Activated CD8-positive, alpha-beta memory T cell treated with anti-CD3 and anti-CD28 coated beads, Interleukin-2, amount 50 U/mL, for 48 hours (primary cell): ENCODE results near the gene C2.
"Not testable (repeated sequence)": the region's sequence is repeated elsewhere in the genome, so short reads cannot be mapped to it uniquely, and the experiment has no call there.

Source experiments
- DNase-seq: peaks from one replicate; pipeline ENCODE4 v3.0.0-alpha.2; 2020

Gene C2

DNA sequence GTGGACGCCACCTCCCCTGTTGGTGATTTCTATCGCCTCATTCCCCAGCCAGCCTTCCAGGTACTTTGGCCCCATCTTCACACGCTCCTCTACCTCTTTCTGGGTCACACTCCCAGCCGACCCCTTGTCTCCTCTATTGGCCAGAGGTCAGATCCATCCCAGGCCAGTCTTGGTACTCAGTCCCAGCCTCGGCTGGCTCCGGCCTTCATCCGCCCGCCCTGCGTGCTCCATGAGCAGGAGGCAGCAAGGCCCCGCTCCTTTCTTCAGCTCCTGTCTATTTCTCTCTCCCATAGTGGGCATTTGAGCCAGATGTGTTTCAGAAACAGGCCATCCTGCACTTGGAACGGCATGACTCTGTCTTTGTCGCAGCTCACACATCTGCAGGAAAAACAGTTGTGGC is 34.1 kb downstream of the C2 start:
- DNase-seq = no peak

DNA sequence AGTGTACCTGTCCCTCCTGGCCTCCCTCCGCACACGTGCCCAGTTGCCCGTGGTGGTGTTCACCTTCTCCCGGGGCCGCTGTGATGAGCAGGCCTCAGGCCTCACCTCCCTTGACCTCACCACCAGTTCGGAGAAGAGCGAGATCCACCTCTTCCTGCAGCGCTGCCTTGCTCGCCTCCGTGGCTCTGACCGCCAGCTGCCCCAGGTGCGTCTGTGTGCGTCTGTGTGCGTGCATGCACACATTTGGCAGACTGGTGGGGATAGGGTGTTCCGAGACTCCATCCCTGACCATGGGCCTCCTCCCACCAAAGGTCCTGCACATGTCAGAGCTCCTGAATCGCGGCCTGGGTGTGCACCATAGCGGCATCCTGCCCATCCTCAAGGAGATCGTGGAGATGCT is 36.4 kb downstream of the C2 start:
- no peak for DNase-seq

DNA sequence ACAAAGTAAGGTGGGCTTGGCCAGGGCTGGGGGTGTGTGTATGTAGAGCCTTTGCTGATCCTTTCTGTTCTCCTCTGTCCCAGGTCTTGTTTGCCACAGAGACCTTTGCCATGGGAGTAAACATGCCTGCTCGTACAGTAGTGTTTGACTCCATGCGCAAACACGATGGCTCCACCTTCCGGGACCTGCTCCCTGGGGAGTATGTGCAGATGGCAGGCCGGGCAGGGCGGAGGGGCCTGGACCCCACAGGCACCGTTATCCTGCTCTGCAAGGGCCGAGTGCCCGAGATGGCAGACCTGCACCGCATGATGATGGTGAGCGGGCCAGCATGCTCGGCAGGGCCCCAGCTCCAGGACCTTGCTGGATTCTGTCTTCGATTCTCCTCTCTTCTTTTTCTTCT is 38.2 kb downstream of the C2 start:
- no peak for DNase-seq

DNA sequence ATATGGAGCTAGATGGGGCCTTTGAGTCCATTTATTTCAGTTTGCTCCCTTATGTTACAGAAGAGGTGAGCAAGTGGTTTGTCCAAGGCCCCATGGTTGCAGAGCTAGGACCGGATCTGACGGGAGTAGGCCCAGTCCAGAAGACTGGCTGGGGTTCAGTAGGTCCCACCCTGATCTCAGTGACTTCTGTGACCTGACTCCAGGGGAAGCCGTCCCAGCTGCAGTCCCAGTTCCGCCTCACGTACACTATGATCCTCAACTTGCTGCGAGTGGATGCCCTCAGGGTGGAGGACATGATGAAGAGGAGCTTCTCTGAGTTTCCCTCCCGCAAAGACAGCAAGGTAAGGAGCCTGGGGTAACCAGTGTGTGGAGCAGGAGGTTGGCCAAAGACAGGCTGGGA is 39.0 kb downstream of the C2 start:
- no peak for DNase-seq

DNA sequence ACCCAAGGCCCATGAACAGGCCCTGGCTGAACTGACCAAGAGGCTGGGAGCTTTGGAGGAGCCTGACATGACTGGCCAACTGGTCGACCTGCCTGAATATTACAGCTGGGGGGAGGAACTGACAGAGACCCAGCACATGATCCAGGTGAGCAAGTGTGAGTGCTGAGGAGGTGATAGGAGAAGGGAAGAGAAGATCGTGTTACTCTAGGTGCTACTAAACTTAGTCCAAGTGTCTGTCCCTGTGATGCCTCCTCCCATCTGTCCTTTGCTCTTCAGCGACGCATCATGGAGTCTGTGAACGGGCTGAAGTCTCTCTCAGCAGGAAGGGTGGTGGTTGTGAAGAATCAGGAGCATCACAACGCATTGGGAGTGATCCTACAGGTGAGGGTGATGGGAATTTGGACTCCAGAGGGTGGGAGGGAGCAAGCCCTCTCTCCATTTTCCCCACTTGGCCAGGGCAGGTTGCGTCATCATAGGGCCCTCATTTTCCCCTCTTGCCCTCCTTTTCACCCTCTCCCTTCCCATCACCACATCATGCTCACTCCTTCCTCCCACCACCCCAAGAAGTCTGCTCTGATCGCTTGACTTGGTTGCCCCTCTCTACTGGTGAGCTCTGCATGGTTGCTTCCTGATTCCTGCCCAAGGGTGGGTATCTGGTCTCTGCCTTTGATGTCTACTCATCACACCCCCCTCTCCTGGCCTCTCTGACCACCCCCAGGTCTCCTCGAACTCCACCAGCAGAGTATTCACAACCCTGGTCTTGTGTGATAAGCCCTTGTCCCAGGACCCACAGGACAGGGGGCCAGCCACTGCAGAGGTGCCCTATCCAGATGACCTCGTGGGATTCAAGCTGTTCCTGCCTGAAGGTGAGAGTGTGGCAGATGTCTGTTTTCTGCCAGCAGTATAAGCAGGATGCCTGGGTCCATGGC is 39.7 kb downstream of the C2 start:
- DNase-seq = no peak

DNA sequence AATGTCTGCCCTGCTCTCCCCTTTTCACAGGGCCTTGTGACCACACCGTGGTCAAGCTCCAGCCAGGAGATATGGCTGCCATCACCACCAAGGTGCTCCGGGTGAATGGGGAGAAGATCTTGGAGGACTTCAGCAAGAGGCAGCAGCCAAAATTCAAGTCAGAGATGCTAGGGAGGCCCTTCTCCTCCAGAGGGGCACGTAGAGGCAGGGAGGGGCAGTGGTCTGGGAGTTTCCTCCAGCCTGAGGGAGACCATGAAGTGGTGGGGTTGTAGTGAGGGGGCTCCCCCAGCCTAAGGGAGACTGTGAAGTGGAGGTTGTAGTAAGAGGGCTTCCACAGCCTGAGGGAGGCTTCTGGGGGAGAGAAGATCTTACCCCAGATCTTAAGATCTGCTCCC is 40.4 kb downstream of the C2 start:
- no peak for DNase-seq

DNA sequence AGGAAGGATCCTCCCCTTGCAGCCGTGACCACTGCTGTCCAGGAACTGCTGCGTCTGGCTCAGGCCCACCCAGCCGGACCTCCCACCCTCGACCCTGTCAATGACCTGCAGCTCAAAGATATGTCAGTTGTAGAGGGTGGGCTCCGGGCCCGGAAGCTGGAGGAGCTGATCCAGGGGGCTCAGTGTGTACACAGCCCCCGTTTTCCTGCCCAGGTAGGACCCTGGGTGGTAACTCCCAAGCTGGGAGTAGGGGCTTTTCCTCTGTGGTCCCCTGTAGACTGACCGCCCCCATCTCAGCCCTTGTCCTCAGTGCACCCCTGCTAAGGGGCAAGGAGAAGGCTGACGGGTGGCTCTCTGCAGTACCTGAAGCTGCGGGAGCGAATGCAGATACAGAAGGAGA is 40.8 kb downstream of the C2 start:
- no peak for DNase-seq

DNA sequence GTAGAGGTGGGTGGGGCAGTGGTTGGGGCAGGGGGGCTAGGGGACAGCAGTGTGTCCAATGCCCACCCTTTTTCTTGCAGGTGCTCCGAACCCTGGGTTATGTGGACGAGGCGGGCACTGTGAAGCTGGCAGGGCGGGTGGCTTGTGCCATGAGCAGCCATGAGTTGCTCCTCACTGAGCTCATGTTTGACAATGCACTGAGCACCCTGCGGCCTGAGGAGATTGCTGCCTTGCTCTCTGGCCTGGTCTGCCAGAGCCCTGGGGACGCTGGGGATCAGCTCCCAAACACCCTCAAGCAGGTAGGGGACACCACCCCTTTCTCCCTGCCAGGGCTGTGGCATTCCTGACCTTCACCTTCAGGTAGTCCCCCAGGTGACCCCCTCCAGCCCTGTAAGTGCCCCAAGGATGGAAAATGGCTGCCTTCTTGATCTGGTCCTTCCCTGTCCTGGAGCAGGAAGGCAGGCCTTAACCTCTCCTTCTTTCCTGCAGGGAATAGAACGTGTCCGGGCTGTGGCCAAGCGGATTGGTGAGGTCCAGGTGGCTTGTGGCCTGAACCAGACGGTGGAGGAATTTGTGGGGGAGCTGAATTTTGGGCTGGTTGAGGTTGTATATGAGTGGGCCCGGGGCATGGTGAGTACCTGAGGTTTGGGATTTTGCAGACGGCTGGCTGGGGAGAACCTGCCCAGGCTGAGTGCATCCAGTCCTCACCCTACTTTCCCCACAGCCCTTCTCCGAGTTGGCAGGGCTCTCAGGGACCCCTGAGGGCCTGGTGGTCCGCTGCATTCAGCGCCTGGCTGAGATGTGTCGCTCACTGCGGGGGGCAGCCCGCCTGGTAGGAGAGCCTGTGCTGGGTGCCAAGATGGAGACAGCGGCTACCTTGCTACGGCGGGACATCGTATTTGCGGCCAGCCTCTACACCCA is 41.5 kb downstream of the C2 start:
- DNase-seq = no peak

DNA sequence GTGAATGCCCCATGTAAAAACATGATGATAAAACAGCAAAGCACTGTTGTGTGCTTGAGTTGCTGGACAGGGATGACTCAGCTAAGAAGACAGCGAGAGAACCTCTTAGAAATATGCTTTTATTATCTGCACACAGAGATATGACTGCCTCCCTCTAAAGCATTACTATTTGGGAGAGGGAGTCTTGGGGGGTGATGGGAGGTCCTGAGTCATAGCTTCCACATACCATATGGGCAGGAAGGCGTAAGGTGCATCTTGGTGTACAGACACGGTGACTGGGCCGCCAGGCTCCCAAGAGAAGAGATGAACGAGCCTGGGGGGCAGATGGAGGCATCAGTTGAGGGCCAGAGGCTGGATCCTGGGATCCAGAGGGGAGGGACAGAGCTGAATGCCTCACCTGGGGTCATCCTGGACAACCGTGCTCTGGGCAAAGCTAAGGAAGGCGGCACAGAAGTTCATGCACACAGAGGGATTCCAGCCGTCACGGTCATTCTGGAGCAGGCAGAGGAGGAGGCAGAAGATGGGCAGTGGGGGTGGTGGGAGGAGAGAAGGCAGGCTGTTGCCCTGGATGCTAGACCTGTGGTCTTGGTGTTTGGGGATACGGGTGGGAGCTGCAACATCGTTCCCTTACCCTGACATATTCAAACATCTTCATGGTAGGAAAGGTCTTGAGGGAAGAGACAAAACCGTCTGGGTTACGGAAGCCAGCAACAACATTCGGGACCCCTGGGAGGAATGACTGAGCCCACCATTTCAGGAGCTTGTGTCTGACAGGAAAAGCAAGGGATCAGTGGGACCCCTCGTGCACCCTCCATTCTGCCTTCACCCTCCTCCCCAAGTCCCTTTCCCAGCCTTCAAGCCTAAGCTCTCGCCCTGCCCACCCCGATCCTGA is 42.4 kb downstream of the C2 start:
- DNase-seq = no peak

DNA sequence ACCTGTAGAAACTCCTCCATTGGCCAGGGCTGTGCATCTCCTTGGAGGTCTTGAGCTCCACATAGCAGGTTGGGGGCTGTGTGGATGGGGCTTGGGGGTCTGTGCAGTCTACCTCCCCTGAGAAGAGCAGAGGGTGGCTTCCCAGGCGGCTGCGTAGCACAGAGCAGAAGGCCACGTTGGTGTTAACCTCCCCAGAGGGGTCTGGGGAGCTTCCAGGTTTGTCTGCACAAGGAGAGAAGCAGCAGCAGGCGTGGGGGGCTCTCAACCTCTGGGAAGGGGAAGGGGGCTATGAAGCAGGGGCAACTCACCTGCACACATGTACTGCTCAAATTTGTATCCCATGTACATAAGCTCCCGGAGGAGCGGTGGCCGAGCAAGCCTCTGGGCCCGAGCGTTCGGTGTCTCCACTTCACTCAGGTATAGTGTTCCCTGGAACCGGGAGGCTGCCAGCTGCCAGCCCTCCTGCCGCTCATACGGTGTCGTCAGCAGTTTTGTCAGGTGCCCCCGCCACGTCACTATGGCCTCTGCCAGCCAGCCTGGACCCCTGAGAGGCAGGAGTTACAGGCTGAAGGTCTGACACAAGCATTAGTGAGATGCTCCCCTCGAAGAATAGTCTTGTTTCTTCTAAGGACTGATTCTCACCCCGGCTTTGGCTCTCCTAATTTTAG is 43.2 kb downstream of the C2 start:
- no peak for DNase-seq

DNA sequence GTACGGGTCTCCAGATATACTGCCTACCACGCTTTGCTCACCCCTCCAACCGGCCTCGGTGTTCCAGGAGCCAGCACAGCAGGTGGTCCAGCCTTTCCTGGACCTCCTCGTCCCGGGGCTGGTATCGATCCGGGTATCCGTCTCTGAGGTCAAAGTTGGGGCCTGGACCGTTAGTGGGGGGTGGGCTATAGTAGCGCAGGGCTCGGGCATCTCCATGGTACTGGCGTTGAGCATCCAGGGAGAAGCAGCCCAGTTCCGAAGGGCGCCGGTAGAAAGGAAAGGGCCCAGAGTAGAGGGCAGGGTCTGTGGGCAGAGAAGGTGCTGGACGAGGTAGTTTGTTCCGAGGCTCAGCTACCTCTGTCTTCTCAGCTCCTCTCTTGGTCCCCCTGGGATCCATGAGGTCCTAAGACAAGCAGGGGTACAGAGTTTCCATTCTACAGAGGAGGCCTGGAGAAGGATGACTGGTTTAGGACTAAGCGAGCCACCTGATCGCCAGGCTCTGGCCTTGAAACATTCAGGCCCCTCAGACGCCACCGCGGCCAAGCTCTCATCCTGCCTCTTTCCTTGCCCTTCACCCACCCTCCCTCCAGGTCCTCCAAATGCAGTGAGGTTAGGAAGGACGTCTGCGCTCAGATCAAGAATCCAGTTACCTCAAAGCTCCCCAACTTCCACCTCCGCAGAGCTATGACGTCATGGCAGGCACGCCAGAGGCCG is 43.9 kb downstream of the C2 start:
- DNase-seq = no peak

DNA sequence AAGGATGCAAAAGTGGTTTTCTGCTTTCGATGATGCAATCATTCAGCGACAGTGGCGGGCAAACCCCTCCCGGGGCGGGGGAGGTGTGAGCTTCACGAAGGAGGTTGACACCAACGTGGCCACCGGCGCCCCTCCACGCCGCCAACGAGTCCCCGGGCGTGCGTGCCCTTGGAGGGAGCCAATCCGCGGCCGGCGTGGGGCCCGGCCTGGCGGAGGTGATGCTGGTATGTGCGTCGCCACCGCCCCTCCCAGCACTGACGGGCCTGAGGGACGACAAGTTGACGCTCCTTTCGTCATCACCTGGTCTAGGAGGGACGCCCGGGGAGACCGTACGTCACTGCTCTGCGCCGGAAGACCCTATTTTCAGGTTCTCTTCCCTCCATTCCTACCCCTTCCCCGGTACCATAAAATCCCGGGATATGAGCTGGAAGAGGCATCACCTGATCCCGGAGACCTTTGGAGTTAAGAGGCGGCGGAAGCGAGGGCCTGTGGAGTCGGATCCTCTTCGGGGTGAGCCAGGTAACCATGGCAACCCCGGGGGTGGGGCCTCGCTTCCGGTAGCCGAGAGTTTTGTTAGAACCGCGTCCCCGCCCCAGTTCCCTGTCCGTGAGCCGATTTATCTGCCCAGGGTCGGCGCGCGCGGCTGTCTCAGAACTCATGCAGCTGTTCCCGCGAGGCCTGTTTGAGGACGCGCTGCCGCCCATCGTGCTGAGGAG is 44.6 kb downstream of the C2 start, which contains the start of gene DXO:
TSS of gene DXO (minus strand) at position 146 of the 716 bp plus-strand sequence. CDS start 463 bp downstream, outside the sequence.
- DNase-seq = peak; percentile 98

DNA sequence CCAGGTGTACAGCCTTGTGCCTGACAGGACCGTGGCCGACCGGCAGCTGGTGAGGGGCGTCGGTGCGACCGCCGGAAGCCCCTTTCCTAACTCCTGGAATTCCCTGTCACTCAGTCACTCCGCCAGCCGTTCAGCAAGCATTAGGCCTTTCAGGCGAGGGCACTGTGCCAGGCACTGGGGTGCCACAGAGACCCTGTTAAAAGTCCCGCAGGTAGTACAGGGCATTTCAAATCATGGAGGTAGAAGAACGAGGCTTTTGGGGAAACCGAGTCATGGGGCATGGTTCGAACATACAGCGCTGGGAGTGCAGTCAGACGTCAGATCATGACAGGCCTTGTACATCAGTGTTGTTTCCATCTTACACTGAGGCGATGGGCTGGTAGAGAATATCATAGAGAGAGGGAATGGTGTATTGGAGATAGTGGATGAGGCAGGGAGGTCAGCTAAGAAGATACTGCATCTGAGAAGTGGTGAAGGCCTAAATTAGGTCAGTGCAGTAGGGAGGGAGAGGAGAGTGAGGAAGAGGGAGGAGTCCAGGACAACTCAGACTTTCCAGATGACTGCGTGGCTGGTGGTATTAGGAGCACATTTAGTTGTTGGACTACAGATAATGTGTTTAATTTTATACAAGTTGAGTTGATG is 45.3 kb downstream of the C2 start:
- no peak for DNase-seq

DNA sequence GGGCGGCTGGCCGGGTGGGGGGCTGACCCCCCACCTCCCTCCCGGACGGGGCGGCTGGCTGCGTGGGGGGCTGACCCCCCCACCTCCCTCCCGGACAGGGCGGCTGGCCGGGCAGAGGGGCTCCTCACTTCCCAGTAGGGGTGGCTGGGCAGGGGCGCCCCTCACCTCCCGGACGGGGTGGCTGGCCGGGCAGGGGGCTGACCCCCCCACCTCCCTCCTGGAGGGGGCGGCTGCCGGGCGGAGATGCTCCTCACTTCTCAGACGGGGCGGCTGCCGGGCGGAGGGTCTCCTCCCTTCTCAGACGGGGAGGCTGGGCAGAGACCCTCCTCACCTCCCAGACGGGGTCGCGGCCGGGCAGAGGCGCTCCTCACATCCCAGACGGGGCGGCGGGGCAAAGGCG is 48.5 kb downstream of the C2 start:
- DNase-seq = not testable (repeated sequence)

DNA sequence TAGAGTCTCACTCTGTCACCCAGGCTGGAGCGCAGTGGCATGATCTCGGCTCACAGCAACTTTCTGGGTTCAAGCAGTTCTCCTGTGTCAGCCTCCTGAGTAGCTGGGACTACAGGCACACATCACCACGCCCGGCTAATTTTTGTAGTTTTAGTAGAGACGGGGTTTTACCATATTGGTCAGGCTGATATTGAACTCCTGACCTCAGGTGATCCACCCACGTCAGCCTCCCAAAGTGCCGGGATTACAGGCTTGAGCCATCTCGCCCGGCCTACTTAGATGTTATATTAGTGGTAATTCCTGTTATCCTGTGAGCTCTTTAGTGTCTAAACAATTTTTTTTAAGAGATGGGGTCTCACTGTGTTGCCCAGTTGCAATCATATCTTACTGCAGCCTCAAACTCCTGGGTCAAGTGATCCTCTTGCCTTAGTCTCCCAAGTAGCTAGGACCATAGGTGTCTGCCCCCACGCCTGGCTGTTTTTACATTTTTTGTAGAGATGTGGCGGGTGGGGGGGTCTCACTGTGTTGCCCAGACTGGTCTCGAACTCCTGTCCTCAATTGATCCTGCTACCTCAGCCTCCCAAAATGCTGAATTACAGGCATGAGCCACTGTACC is 50.4 kb downstream of the C2 start:
- DNase-seq = no peak

DNA sequence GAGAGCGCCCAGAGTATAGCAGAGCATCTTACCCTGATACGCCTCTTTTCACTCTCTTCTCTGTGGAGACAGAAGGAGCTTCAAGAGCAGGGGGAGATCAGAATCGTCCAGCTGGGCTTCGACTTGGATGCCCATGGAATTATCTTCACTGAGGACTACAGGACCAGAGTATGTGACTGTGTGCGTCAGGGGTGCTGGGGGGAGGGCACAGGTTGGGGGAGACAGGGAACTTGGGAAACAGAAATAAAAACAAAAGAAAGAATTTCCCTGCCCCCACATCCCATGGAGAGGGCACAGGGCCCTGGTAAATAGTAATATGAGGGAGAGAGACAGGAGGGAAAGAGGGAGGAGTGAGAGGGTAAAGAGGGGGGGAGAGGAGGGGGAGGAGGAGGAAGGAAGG is 51.3 kb downstream of the C2 start:
- no peak for DNase-seq

DNA sequence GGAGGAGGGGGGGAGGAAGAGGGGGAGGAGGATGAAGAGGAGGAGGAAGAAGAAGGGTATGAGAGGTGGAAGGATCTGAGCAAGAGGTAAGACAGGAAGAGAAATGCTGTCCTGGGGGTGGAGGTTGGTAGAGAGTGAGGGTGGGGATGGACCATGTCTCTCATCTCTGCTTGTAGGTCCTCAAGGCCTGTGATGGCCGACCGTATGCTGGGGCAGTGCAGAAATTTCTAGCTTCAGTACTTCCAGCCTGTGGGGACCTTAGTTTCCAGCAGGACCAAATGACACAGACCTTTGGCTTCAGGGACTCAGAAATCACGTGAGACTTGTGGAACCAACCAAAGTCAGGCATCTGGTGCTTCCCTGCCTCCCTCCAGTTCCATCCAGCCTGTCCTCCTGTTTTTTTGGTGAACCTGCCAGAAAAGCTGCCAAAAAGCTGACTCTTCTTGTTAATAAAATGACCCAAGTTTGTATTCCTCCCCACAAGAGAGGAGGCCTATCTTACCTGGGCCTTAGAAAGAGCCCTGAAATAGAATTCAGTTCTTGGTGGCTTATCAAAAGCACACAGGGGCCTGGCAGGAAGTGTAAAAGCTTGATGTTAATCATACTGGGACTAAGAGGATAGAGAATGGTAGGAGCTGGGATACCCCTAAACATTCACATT is 51.9 kb downstream of the C2 start:
- DNase-seq = no peak

DNA sequence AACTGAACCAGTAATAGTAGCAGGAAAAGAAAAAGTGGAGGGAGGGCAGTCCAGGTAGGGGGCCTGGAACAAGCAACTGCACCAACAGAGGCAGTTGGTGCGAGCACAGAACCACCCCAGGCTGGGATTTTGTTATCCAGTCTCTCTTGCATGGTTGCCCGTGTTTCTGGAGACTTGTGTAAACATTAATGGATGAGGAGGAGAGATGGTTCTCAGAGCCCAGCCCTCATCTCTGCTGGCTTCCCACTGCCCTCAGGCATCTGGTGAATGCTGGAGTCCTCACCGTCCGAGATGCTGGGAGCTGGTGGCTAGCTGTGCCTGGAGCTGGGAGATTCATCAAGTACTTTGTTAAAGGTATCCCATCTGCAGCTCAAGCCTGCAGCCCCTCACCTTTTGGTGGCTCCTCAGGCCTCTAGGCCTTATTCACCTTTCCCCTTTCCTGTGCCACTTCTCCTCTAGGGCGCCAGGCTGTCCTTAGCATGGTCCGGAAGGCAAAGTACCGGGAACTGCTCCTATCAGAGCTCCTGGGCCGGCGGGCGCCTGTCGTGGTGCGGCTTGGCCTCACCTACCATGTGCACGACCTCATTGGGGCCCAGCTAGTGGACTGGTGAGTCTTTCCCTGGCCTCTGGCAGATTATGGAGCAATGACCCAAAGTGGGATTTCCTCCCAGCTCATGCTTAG is 52.8 kb downstream of the C2 start:
- not testable (repeated sequence) for DNase-seq

DNA sequence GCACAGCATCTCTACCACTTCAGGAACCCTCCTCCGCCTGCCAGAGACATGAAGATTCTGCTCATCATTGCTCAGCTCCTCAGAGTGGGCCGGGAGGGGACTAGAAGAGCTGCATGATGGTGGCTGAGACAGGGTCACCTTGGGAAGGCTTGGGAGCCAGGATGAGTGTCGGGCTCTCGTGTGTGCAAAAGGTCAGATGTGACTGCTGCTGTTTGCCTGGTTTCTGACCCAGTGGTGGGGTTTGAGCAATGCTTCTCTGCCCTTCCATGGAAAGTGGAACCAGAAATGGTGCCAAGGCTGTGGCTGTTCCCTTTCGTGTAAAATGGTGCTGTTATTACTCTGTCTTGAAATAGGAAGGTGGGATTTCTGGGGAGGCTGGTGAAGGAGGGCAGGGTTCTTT is 53.5 kb downstream of the C2 start:
- not testable (repeated sequence) for DNase-seq
